ENCODE results near the gene AFF1. TPM values are rescaled to one million over a fixed set of nuclear protein-coding genes. Genes with fewer than 3 reads are reported as not detected.

AFF1 gene
- total and polyA plus RNA-seq, 4 donors: 7.2 to 42.8 (median 21.5) TPM

DNA sequence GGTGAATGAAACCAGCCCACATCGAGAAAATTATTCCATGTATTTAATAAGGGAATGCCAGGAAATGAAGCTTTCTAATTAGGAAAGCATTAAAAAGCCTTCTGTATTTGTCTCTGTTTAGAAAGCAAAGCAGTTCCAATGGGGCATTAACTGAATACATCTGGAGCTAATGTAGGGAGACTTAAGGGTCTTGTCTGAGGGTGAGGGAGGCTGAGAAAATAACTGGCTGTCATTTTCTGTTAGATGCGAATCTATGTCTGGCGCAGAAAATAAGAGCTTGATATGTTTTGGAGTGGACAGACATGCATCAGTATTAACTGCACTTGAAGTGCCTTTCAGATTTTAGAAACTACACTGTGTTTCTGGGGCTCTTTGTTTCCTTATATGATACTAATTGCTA lies 174.3 kb downstream of the AFF1 start:
- DNase-seq (ENCODE audit: low spot score): no peak
- Histone ChIP-seq H3K27me3 (ENCODE audit: control insufficient read depth in 4 of 4, insufficient read depth in 4 of 4, low read length in 3 of 4) (no peaks in the 10 kb centered on the region), H3K4me3 (ENCODE audit: low read depth in 1 of 3, low read length in 3 of 3) (no peak overlapping the region), H3K36me3 (ENCODE audit: control insufficient read depth in 4 of 4, insufficient read depth in 3 of 4, low read depth in 1 of 4, low read length in 3 of 4) (peaks cover 0 to 39% (median 20%) of the 10 kb centered on the region in 4 donors), H3K27ac (ENCODE audit: low read depth in 1 of 2, low read length in 2 of 2) (no peak overlapping the region), H3K9me3 (ENCODE audit: control insufficient read depth in 4 of 4, low read length in 3 of 4) (no peaks in the 10 kb centered on the region), H3K4me1 (ENCODE audit: control insufficient read depth in 4 of 4, insufficient read depth in 4 of 4, low read length in 3 of 4) (peaks cover 0 to 15% (median 6%) of the 10 kb centered on the region in 4 donors), H3K9ac (ENCODE audit: low read depth in 1 of 2, low read length in 2 of 2) (no peak overlapping the region)
- TF ChIP-seq GABPA (IDR thresholded peaks at IDR 0.05 in 1 of 2, conservative IDR thresholded peaks at IDR 0.05 in 1 of 2): no peak
- TF ChIP-seq, protein P1, sequence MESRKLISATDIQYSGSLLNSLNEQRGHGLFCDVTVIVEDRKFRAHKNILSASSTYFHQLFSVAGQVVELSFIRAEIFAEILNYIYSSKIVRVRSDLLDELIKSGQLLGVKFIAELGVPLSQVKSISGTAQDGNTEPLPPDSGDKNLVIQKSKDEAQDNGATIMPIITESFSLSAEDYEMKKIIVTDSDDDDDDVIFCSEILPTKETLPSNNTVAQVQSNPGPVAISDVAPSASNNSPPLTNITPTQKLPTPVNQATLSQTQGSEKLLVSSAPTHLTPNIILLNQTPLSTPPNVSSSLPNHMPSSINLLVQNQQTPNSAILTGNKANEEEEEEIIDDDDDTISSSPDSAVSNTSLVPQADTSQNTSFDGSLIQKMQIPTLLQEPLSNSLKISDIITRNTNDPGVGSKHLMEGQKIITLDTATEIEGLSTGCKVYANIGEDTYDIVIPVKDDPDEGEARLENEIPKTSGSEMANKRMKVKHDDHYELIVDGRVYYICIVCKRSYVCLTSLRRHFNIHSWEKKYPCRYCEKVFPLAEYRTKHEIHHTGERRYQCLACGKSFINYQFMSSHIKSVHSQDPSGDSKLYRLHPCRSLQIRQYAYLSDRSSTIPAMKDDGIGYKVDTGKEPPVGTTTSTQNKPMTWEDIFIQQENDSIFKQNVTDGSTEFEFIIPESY (IDR thresholded peaks at IDR 0.05): no peak
- no peak for TF ChIP-seq RAD21 (IDR thresholded peaks at IDR 0.05)
- TF ChIP-seq, protein P2, sequence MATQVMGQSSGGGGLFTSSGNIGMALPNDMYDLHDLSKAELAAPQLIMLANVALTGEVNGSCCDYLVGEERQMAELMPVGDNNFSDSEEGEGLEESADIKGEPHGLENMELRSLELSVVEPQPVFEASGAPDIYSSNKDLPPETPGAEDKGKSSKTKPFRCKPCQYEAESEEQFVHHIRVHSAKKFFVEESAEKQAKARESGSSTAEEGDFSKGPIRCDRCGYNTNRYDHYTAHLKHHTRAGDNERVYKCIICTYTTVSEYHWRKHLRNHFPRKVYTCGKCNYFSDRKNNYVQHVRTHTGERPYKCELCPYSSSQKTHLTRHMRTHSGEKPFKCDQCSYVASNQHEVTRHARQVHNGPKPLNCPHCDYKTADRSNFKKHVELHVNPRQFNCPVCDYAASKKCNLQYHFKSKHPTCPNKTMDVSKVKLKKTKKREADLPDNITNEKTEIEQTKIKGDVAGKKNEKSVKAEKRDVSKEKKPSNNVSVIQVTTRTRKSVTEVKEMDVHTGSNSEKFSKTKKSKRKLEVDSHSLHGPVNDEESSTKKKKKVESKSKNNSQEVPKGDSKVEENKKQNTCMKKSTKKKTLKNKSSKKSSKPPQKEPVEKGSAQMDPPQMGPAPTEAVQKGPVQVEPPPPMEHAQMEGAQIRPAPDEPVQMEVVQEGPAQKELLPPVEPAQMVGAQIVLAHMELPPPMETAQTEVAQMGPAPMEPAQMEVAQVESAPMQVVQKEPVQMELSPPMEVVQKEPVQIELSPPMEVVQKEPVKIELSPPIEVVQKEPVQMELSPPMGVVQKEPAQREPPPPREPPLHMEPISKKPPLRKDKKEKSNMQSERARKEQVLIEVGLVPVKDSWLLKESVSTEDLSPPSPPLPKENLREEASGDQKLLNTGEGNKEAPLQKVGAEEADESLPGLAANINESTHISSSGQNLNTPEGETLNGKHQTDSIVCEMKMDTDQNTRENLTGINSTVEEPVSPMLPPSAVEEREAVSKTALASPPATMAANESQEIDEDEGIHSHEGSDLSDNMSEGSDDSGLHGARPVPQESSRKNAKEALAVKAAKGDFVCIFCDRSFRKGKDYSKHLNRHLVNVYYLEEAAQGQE (IDR thresholded peaks at IDR 0.05): no peak
- no peak for TF ChIP-seq EGR1 (IDR thresholded peaks at IDR 0.05; ENCODE audit: low read depth in 2 of 2)
- TF ChIP-seq HNF4G (IDR thresholded peaks at IDR 0.05): no peak
- no peak for TF ChIP-seq JUND (IDR thresholded peaks at IDR 0.05)
- no peak for TF ChIP-seq FOXA2 (IDR thresholded peaks at IDR 0.05)
- TF ChIP-seq NR2F2 (IDR thresholded peaks at IDR 0.05): no peak
- TF ChIP-seq HNF4A (conservative IDR thresholded peaks at IDR 0.05): no peak
- TF ChIP-seq SP1 (IDR thresholded peaks at IDR 0.05): no peak
- TF ChIP-seq, protein P3, sequence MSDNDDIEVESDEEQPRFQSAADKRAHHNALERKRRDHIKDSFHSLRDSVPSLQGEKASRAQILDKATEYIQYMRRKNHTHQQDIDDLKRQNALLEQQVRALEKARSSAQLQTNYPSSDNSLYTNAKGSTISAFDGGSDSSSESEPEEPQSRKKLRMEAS (IDR thresholded peaks at IDR 0.05): no peak
- TF ChIP-seq TAF1 (conservative IDR thresholded peaks at IDR 0.05): no peak
- no peak for TF ChIP-seq YY1 (IDR thresholded peaks at IDR 0.05)
- WGBS: 94% methylated on average over 3 of the region's 3 CpGs

DNA sequence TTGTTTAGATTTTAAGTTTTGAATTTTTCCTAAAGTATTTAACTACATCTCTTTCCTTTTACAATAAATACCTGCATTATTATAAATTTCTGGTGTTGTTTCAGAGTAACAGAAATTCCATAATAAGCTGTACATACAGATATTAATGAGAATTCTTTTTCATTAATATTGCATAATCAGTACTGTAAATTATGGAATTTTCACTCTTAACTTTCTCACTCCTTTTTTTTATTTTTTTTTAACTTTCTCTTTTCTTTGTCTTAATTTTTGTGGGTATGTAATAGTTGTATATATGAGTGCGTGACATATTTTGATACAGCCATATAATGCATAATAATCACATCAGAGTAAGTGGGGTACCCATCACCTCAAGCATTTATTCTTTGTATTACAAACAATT lies 175.1 kb downstream of the AFF1 start:
- no peak overlapping the region for H3K27ac ChIP-seq (ENCODE audit: low read depth in 1 of 2, low read length in 2 of 2)
- H3K9me3 ChIP-seq (ENCODE audit: control insufficient read depth in 4 of 4, low read length in 3 of 4): no peaks in the 10 kb centered on the region
- no peak for TF ChIP-seq HNF4G (IDR thresholded peaks at IDR 0.05)
- no peak for TF ChIP-seq RAD21 (IDR thresholded peaks at IDR 0.05)
- TF ChIP-seq, protein P4, sequence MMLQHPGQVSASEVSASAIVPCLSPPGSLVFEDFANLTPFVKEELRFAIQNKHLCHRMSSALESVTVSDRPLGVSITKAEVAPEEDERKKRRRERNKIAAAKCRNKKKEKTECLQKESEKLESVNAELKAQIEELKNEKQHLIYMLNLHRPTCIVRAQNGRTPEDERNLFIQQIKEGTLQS (IDR thresholded peaks at IDR 0.05): no peak
- TF ChIP-seq RXRA (IDR thresholded peaks at IDR 0.05): no peak
- TF ChIP-seq NR2F2 (IDR thresholded peaks at IDR 0.05): no peak
- TF ChIP-seq GABPA (IDR thresholded peaks at IDR 0.05 in 1 of 2, conservative IDR thresholded peaks at IDR 0.05 in 1 of 2): no peak
- TF ChIP-seq, protein P3 (IDR thresholded peaks at IDR 0.05): no peak
- TF ChIP-seq JUND (IDR thresholded peaks at IDR 0.05): no peak
- no peak for TF ChIP-seq HNF4A (conservative IDR thresholded peaks at IDR 0.05)
- TF ChIP-seq SP1 (IDR thresholded peaks at IDR 0.05): no peak
- TF ChIP-seq, protein P5, sequence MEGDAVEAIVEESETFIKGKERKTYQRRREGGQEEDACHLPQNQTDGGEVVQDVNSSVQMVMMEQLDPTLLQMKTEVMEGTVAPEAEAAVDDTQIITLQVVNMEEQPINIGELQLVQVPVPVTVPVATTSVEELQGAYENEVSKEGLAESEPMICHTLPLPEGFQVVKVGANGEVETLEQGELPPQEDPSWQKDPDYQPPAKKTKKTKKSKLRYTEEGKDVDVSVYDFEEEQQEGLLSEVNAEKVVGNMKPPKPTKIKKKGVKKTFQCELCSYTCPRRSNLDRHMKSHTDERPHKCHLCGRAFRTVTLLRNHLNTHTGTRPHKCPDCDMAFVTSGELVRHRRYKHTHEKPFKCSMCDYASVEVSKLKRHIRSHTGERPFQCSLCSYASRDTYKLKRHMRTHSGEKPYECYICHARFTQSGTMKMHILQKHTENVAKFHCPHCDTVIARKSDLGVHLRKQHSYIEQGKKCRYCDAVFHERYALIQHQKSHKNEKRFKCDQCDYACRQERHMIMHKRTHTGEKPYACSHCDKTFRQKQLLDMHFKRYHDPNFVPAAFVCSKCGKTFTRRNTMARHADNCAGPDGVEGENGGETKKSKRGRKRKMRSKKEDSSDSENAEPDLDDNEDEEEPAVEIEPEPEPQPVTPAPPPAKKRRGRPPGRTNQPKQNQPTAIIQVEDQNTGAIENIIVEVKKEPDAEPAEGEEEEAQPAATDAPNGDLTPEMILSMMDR (IDR thresholded peaks at IDR 0.05; ENCODE audit: low read depth, low read length, missing input control): no peak
- TF ChIP-seq EGR1 (IDR thresholded peaks at IDR 0.05; ENCODE audit: low read depth in 2 of 2): no peak
- no peak for TF ChIP-seq FOXA1 (IDR thresholded peaks at IDR 0.05)
- no peak for TF ChIP-seq YY1 (IDR thresholded peaks at IDR 0.05)
- TF ChIP-seq, protein P1 (IDR thresholded peaks at IDR 0.05): no peak
- TF ChIP-seq TAF1 (conservative IDR thresholded peaks at IDR 0.05): no peak

More for the DNA sequence above, 175.1 kb downstream of the AFF1 start:
- Histone ChIP-seq H3K4me3 (ENCODE audit: low read depth in 1 of 3, low read length in 3 of 3) (no peak overlapping the region), H3K9ac (ENCODE audit: low read depth in 1 of 2, low read length in 2 of 2) (no peak overlapping the region), H3K4me1 (ENCODE audit: control insufficient read depth in 4 of 4, insufficient read depth in 4 of 4, low read length in 3 of 4) (peaks cover 0 to 8% (median under 1%) of the 10 kb centered on the region in 4 donors), H3K36me3 (ENCODE audit: control insufficient read depth in 4 of 4, insufficient read depth in 3 of 4, low read depth in 1 of 4, low read length in 3 of 4) (peaks cover 0 to 44% (median 25%) of the 10 kb centered on the region in 4 donors), H3K27me3 (ENCODE audit: control insufficient read depth in 4 of 4, insufficient read depth in 4 of 4, low read length in 3 of 4) (no peaks in the 10 kb centered on the region)
- DNase-seq (ENCODE audit: low spot score): no peak
- 98% methylated on average over 1 of the region's 1 CpG for WGBS

Measured in liver (tissue), 9 donors.